SK-N-SH (cell line): ENCODE results near the gene ITM2C. TPM values are rescaled to one million over a fixed set of nuclear protein-coding genes. Genes with fewer than 3 reads are reported as not detected.

ENCODE experiments used
- CTCF ChIA-PET: fragments of 300-600, 350-600 bp; formaldehyde crosslinking; extraction: SDS; loops from one replicate; lab custom pipeline; 2021; lab: Yijun Ruan, JAX
- POLR2A ChIA-PET: fragments of 350-600 bp; sonication (Branson Sonifier 250); formaldehyde crosslinking; extraction: SDS; loops from one replicate; lab custom pipeline; 2020; ENCODE audit warnings: antibody characterized with exemption, inconsistent platforms; lab: Yijun Ruan, JAX
- DNase-seq: peaks from one replicate; pipeline ENCODE4 v3.0.0; 2012
- H2AFZ ChIP-seq: fragments of 200-600 bp; sonication (generic); 2 replicates; pipeline ENCODE4 v1.8.1; 2016; ENCODE audit warnings: antibody characterized with exemption, mild to moderate bottlenecking, low read depth
- H3F3A ChIP-seq: fragments of 200-600 bp; sonication (generic); replicated peaks from 2 replicates; pipeline ENCODE3; 2016; ENCODE audit warnings: antibody characterized with exemption, mild to moderate bottlenecking; ENCODE audit not compliant: insufficient read depth
- H3K27ac ChIP-seq, 2 experiments: fragments of 200-500 bp in 1 of 2; fragments of 200-600 bp in 1 of 2; sonication (Bioruptor generic) in 1 of 2; sonication (generic), shearing (Covaris generic) in 1 of 2; 2 replicates each; pipeline versions ENCODE4 v1.5.1 to v1.6.1; 2014 to 2016; ENCODE audit warnings: low read depth in 2 of 2, inconsistent platforms in 1 of 2, low read length in 1 of 2, mild to moderate bottlenecking in 1 of 2, mixed read lengths in 1 of 2
- H3K27me3 ChIP-seq: fragments of 200-600 bp; sonication (generic), shearing (Covaris generic); 2 replicates; pipeline ENCODE4 v1.6.1; 2016; ENCODE audit warnings: mixed run types; ENCODE audit not compliant: insufficient read depth
- H3K36me3 ChIP-seq, 2 experiments: fragments of 200-500 bp in 1 of 2; fragments of 200-600 bp in 1 of 2; sonication (Bioruptor generic) in 1 of 2; sonication (generic) in 1 of 2; replicated peaks in 1 of 2; 2 replicates each; pipeline versions ENCODE3 to v1.5.1; 2014 to 2016; ENCODE audit warnings: low read length in 1 of 2, mild to moderate bottlenecking in 1 of 2; ENCODE audit not compliant: insufficient read depth in 2 of 2, control insufficient read depth in 1 of 2
- H3K4me1 ChIP-seq, 2 experiments: fragments of 200-500 bp in 1 of 2; fragments of 200-600 bp in 1 of 2; sonication (Bioruptor generic) in 1 of 2; sonication (generic), shearing (Covaris generic) in 1 of 2; 2 replicates each; pipeline versions ENCODE4 v1.5.1 to v1.6.1; 2014 to 2016; ENCODE audit warnings: low read depth in 1 of 2, low read length in 1 of 2, mixed run types in 1 of 2; ENCODE audit not compliant: insufficient read depth in 2 of 2, control insufficient read depth in 1 of 2
- H3K4me2 ChIP-seq: fragments of 200-600 bp; sonication (generic), shearing (Covaris generic); 2 replicates; pipeline ENCODE4 v1.6.1; 2017; ENCODE audit warnings: mixed run types
- H3K4me3 ChIP-seq, 2 experiments: fragments of 200-500 bp in 1 of 2; fragments of 200-600 bp in 1 of 2; sonication (Bioruptor generic) in 1 of 2; sonication (generic), shearing (Covaris generic) in 1 of 2; 2 replicates each; pipeline versions ENCODE4 v1.5.1 to v1.8.1; 2014 to 2016; ENCODE audit warnings: low read depth in 2 of 2, inconsistent platforms in 1 of 2, low read length in 1 of 2, mild to moderate bottlenecking in 1 of 2, mixed read lengths in 1 of 2, moderate library complexity in 1 of 2
- H3K79me2 ChIP-seq: fragments of 200-600 bp; sonication (generic); 2 replicates; pipeline ENCODE4 v1.8.1; 2017; ENCODE audit warnings: mild to moderate bottlenecking; ENCODE audit not compliant: insufficient read depth
- H3K9ac ChIP-seq: fragments of 200-600 bp; sonication (generic); 2 replicates; pipeline ENCODE4 v1.6.1; 2017; ENCODE audit warnings: mixed run types
- H3K9me2 ChIP-seq: fragments of 200-600 bp; sonication (generic); 2 replicates; pipeline ENCODE4 v1.6.1; 2017; ENCODE audit warnings: mixed run types
- H3K9me3 ChIP-seq: fragments of 200-600 bp; sonication (generic); 2 replicates; pipeline ENCODE4 v1.6.1; 2017; ENCODE audit warnings: mixed run types, mild to moderate bottlenecking, moderate library complexity
- H4K20me1 ChIP-seq: fragments of 200-600 bp; sonication (generic); 2 replicates; pipeline ENCODE4 v1.6.1; 2017; ENCODE audit warnings: mild to moderate bottlenecking, mixed run types; ENCODE audit not compliant: insufficient read depth
- CHD2 ChIP-seq: fragments of 150-350 bp; IDR thresholded peaks from 2 replicates; pipeline ENCODE4 v1.6.1; 2018; ENCODE audit warnings: low read length; ENCODE audit not compliant: partially characterized antibody
- ELF1 ChIP-seq: IDR thresholded peaks from 2 replicates; pipeline ENCODE4 v1.4.0; 2012
- EP300 ChIP-seq, 2 experiments: IDR thresholded peaks; 2 replicates each; pipeline versions ENCODE4 v1.4.0 to v1.6.1; 2012; ENCODE audit warnings: borderline replicate concordance in 1 of 2, low read depth in 1 of 2, low read length in 1 of 2
- EZH2phosphoT487 ChIP-seq: fragments of 200-600 bp; sonication (generic); IDR thresholded peaks from 2 replicates; pipeline ENCODE4 v1.6.1; 2017; ENCODE audit warnings: low read depth, mixed run types, mild to moderate bottlenecking, antibody characterized with exemption, moderate library complexity, borderline replicate concordance
- FOSL2 ChIP-seq: IDR thresholded peaks from 2 replicates; pipeline ENCODE4 v1.4.0; 2012; ENCODE audit warnings: low read depth, mild to moderate bottlenecking, moderate library complexity, borderline replicate concordance
- FOXM1 ChIP-seq: IDR thresholded peaks from 2 replicates; pipeline ENCODE4 v1.4.0; 2012; ENCODE audit warnings: low read depth, mild to moderate bottlenecking
- GATA2 ChIP-seq: sonication (generic); formaldehyde crosslinking; IDR thresholded peaks from 2 replicates; pipeline ENCODE4 v1.5.0; 2020; ENCODE audit warnings: mild to moderate bottlenecking, missing genetic modification reagents
- IRF3 ChIP-seq: fragments of 150-350 bp; IDR thresholded peaks from 2 replicates; pipeline ENCODE4 v1.6.1; 2016; ENCODE audit warnings: mild to moderate bottlenecking, low read depth, low read length
- JUND ChIP-seq: IDR thresholded peaks from 2 replicates; pipeline ENCODE4 v1.4.0; 2012
- MEF2A ChIP-seq: IDR thresholded peaks from 2 replicates; pipeline ENCODE4 v1.4.0; 2012; ENCODE audit warnings: low read depth, borderline replicate concordance
- MXI1 ChIP-seq: IDR thresholded peaks from 2 replicates; pipeline ENCODE4 v1.6.1; 2012; ENCODE audit warnings: mild to moderate bottlenecking, low read depth, low read length, improper control_type of control experiment
- NFIC ChIP-seq: IDR thresholded peaks from 2 replicates; pipeline ENCODE4 v1.4.0; 2012; ENCODE audit warnings: borderline replicate concordance
- NRF1 ChIP-seq: IDR thresholded peaks from 2 replicates; pipeline ENCODE4 v1.6.1; 2012; ENCODE audit warnings: low read depth, mild to moderate bottlenecking, low read length
- RCOR1 ChIP-seq: fragments of 150-350 bp; IDR thresholded peaks from 2 replicates; pipeline ENCODE4 v1.6.1; 2017; ENCODE audit warnings: antibody characterized with exemption, low read length
- SIN3A ChIP-seq: IDR thresholded peaks from 2 replicates; pipeline ENCODE4 v1.6.1; 2012; ENCODE audit warnings: low read depth, mild to moderate bottlenecking, low read length, moderate library complexity, borderline replicate concordance
- SMC3 ChIP-seq: IDR thresholded peaks from 2 replicates; pipeline ENCODE4 v1.6.1; 2012; ENCODE audit warnings: low read depth, low read length, improper control_type of control experiment
- TAF1 ChIP-seq: IDR thresholded peaks from 2 replicates; pipeline ENCODE4 v1.6.1; 2012; ENCODE audit warnings: low read depth, mild to moderate bottlenecking, low read length, moderate library complexity, borderline replicate concordance
- TCF12 ChIP-seq: IDR thresholded peaks from 2 replicates; pipeline ENCODE4 v1.4.0; 2012
- TEAD4 ChIP-seq: IDR thresholded peaks from 2 replicates; pipeline ENCODE4 v1.4.0; 2012; ENCODE audit warnings: mild to moderate bottlenecking, borderline replicate concordance; ENCODE audit not compliant: insufficient read depth
- USF1 ChIP-seq: IDR thresholded peaks from 2 replicates; pipeline ENCODE4 v1.4.0; 2012; ENCODE audit warnings: low read depth, borderline replicate concordance
- YY1 ChIP-seq: IDR thresholded peaks from 2 replicates; pipeline ENCODE4 v1.4.0; 2012; ENCODE audit warnings: low read depth, mild to moderate bottlenecking
- WGBS: methylation state at CpG from one replicate; pipeline ENCODE4 v1.1.6; 2017; ENCODE audit warnings: low lambda C conversion rate; 5-methylcytosine and 5-hydroxymethylcytosine counted together
- polyA plus RNA-seq, 3 experiments: library from polyadenylated mRNA; depleted of rRNA; stranded (reverse); fragments of >200 nt; gene quantifications; 2 replicates each; pipeline ENCODE4 v1.2.3, GENCODE V29; 2012
- TF ChIP-seq, protein P1 (sequence below): IDR thresholded peaks from 2 replicates; pipeline ENCODE4 v1.4.0; 2012; ENCODE audit warnings: low read depth, borderline replicate concordance
- TF ChIP-seq, protein P2 (sequence below): IDR thresholded peaks from 2 replicates; pipeline ENCODE4; 2012
- TF ChIP-seq, protein P3 (sequence below): IDR thresholded peaks from 2 replicates; pipeline ENCODE4 v1.4.0; 2012; ENCODE audit warnings: low read depth

The ITM2C gene
- polyA plus RNA-seq, 1 of the 3 experiments (the other 2 are of a cell fraction): 288 TPM

DNA sequence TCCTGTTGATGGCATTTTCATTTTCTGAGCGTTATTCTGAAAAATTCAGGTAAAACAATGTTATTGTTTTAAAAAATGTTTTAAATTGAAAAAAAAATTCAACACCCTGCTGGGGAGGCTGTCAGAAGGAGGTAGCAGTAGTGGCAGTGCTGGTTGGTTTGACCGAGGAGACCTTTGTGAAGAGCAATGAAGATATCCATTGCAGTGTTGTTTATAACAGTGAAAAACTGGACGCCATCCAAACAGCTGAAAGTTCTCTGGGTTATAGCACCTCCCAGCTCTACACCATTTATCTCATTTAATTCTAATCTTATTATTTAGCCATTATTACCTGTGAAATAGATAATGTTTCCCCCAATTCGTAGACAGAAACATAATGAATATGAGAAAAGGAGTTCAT lies 12.6 kb upstream of the ITM2C start:
- WGBS: 61% methylated on average over 4 of the region's 4 CpGs

DNA sequence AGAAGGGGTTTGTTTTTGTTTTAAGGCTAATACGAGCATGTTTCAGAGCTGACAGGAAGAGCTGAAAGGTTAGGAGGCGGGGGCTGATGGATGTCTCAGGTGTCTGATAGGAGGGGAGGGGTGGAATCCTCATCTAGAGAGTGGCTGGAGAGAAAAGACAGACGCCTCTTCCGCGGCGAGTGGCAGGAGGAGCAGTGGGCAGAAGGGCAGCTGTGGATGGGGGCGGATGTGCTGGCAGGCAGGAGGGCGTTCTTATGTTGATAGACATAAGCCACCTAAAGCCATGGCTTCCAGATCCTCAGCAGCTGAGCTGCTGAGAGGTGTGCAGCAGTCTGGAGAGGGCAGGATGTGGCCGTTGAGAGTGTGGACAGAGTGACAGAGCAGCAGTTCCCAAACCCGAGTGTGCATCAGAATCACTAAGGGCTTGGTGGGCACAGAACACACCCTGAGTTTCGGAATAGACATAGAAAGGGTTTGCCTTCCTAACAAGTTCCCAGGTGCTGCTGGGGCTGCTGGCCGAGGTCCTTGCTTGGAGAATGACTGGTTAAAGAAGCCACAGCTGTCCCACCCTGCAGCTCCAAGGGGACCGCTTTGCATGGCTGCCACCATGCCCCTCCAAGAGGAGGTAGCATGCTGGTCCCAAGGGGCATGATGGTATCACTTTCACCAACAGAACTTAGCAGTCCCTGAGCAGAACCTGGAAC lies 3.0 kb upstream of the ITM2C start:
- H2AFZ ChIP-seq: no peak overlapping the region
- CTCF ChIA-PET: interaction anchor here (0.9 to 2.2 kb wide), 7 partner anchors 9 to 52 kb away, joined by 3 to 17 read pairs (median 4); no protein-coding TSS in a partner anchor
- TF ChIP-seq YY1 (no peak), NRF1 (no peak), NFIC (no peak), ELF1 (no peak), USF1 (no peak), SMC3 (no peak), MEF2A (no peak), EZH2phosphoT487 (no peak), FOXM1 (no peak)
- TF ChIP-seq, protein P1, sequence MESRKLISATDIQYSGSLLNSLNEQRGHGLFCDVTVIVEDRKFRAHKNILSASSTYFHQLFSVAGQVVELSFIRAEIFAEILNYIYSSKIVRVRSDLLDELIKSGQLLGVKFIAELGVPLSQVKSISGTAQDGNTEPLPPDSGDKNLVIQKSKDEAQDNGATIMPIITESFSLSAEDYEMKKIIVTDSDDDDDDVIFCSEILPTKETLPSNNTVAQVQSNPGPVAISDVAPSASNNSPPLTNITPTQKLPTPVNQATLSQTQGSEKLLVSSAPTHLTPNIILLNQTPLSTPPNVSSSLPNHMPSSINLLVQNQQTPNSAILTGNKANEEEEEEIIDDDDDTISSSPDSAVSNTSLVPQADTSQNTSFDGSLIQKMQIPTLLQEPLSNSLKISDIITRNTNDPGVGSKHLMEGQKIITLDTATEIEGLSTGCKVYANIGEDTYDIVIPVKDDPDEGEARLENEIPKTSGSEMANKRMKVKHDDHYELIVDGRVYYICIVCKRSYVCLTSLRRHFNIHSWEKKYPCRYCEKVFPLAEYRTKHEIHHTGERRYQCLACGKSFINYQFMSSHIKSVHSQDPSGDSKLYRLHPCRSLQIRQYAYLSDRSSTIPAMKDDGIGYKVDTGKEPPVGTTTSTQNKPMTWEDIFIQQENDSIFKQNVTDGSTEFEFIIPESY: no peak
- TF ChIP-seq, protein P2, sequence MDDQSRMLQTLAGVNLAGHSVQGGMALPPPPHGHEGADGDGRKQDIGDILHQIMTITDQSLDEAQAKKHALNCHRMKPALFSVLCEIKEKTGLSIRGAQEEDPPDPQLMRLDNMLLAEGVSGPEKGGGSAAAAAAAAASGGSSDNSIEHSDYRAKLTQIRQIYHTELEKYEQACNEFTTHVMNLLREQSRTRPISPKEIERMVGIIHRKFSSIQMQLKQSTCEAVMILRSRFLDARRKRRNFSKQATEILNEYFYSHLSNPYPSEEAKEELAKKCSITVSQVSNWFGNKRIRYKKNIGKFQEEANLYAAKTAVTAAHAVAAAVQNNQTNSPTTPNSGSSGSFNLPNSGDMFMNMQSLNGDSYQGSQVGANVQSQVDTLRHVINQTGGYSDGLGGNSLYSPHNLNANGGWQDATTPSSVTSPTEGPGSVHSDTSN: no peak

More for the DNA sequence above, 12.6 kb upstream of the ITM2C start:
- TF ChIP-seq EP300 (IDR thresholded peaks at IDR 0.05; ENCODE audit: borderline replicate concordance in 1 of 2, low read depth in 1 of 2, low read length in 1 of 2): no peak
- TF ChIP-seq MXI1: no peak
- no peak for TF ChIP-seq TAF1
- no peak for TF ChIP-seq JUND
- no peak for TF ChIP-seq YY1
- no peak for TF ChIP-seq TEAD4
- no peak for TF ChIP-seq TCF12
- no peak for TF ChIP-seq RCOR1
- no peak for TF ChIP-seq ELF1
- TF ChIP-seq SIN3A: no peak
- TF ChIP-seq CHD2: no peak
- no peak for TF ChIP-seq GATA2 (CRISPR knock-in tag)
- TF ChIP-seq, protein P3, sequence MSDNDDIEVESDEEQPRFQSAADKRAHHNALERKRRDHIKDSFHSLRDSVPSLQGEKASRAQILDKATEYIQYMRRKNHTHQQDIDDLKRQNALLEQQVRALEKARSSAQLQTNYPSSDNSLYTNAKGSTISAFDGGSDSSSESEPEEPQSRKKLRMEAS: no peak
- no peak for TF ChIP-seq FOSL2
- TF ChIP-seq IRF3: no peak
- Histone ChIP-seq H3F3A (no peaks in the 10 kb centered on the region), H3K9ac (no peak overlapping the region), H3K27ac (no peak overlapping the region), H3K4me3 (no peak overlapping the region), H3K36me3 (no peaks in the 10 kb centered on the region), H3K9me3 (no peaks in the 10 kb centered on the region), H3K79me2 (no peaks in the 10 kb centered on the region), H4K20me1 (no peaks in the 10 kb centered on the region), H2AFZ (no peak overlapping the region), H3K4me1 (no peaks in the 10 kb centered on the region; a peak in 1 of 4 replicates), H3K4me2 (no peak overlapping the region), H3K27me3 (peaks cover 14% of the 10 kb centered on the region), H3K9me2 (no peaks in the 10 kb centered on the region)
- CTCF ChIA-PET: interaction anchor here (0.9 to 10.0 kb wide), 4 partner anchors 9 to 134 kb away, joined by 3 to 106 read pairs (median 22); partner anchors contain the start of gene ITM2C
- POLR2A ChIA-PET: no interaction called here
- DNase-seq: no peak

More for the DNA sequence above, 3.0 kb upstream of the ITM2C start:
- Histone ChIP-seq H3K9ac (no peak overlapping the region), H3F3A (peaks cover 6% of the 10 kb centered on the region), H3K27me3 (no peaks in the 10 kb centered on the region; the same call in 1 of the 2 replicates), H3K79me2 (no peaks in the 10 kb centered on the region), H3K4me3 (no peak overlapping the region), H3K9me3 (no peaks in the 10 kb centered on the region), H3K27ac (no peak overlapping the region), H3K4me2 (no peak overlapping the region), H3K9me2 (no peaks in the 10 kb centered on the region), H3K36me3 (no peaks in the 10 kb centered on the region), H4K20me1 (0 out of 2 replicates have a peak, but pooled peaks cover 3% of the 10 kb centered on the region), H3K4me1 (peaks cover 8 to 12% of the 10 kb centered on the region in 2 experiments; a peak in 3 of 4 replicates)
- POLR2A ChIA-PET: interaction anchor here (0.6 to 1.3 kb wide), 2 partner anchors 8 to 149 kb away, joined by 3 read pairs; partner anchors contain the start of gene CAB39
- 67% methylated on average over 13 of the region's 13 CpGs for WGBS
- DNase-seq: no peak
